OCI-LY3 (cell line): ENCODE data around the gene EPS15.

Experiments
- H2AFZ ChIP-seq: fragments of 200-600, 300-600 bp; shearing (Covaris generic); 2 replicates; pipeline ENCODE4 v1.6.0; 2014; ENCODE audit warnings: antibody characterized with exemption, low read depth, low read length
- H3K27ac ChIP-seq: fragments of 200-600, 300-600 bp; sonication (generic); 2 replicates; pipeline ENCODE4 v1.5.1; 2014; ENCODE audit warnings: mild to moderate bottlenecking, low read length, moderate library complexity, mixed read lengths
- H3K27me3 ChIP-seq: fragments of 200-600, 300-600 bp; sonication (generic); 2 replicates; pipeline ENCODE4 v1.6.1; 2014; ENCODE audit warnings: low read depth, low read length, mixed read lengths
- H3K36me3 ChIP-seq: fragments of 200-600, 300-600 bp; sonication (generic); replicated peaks from 2 replicates; pipeline ENCODE3; 2014; ENCODE audit warnings: low read depth, low read length, mixed read lengths
- H3K4me1 ChIP-seq: fragments of 300-600, 200-600 bp; sonication (generic); 2 replicates; pipeline ENCODE4 v1.6.1; 2014; ENCODE audit warnings: low read length, mixed read lengths
- H3K4me2 ChIP-seq: fragments of 200-600, 300-600 bp; sonication (generic); 2 replicates; pipeline ENCODE4 v1.6.1; 2014; ENCODE audit warnings: low read length, mixed read lengths
- H3K4me3 ChIP-seq: fragments of 300-600, 200-600 bp; sonication (generic); 2 replicates; pipeline ENCODE4 v1.5.1; 2014; ENCODE audit warnings: antibody characterized with exemption, mild to moderate bottlenecking, low read length, moderate library complexity
- H3K79me2 ChIP-seq: fragments of 300-600, 200-600 bp; shearing (Covaris generic); 2 replicates; pipeline ENCODE4 v1.6.1; 2014; ENCODE audit warnings: mild to moderate bottlenecking, low read length, mixed read lengths
- H3K9ac ChIP-seq: fragments of 300-600, 200-600 bp; shearing (Covaris generic); 2 replicates; pipeline ENCODE4 v1.6.0; 2014; ENCODE audit warnings: mild to moderate bottlenecking, low read length, moderate library complexity
- H3K9me3 ChIP-seq: fragments of 200-600, 300-600 bp; shearing (Covaris generic); 2 replicates; pipeline ENCODE4 v1.6.1; 2014; ENCODE audit warnings: low read length, mixed read lengths; ENCODE audit not compliant: insufficient read depth
- H4K20me1 ChIP-seq: fragments of 200-600, 300-600 bp; sonication (generic); 2 replicates; pipeline ENCODE4 v1.6.1; 2016; ENCODE audit warnings: low read length, mixed read lengths; ENCODE audit not compliant: insufficient read depth
- CTCF ChIP-seq: fragments of 200-600, 300-600 bp; sonication (generic); IDR thresholded peaks from 2 replicates; pipeline ENCODE4 v1.5.1; 2014; ENCODE audit warnings: antibody characterized with exemption, low read length, low read depth
- EZH2phosphoT487 ChIP-seq: fragments of 200-600 bp; shearing (Covaris generic); IDR thresholded peaks from 2 replicates; pipeline ENCODE4 v1.6.1; 2018; ENCODE audit warnings: antibody characterized with exemption, mixed run types, low read depth

EPS15 gene

DNA sequence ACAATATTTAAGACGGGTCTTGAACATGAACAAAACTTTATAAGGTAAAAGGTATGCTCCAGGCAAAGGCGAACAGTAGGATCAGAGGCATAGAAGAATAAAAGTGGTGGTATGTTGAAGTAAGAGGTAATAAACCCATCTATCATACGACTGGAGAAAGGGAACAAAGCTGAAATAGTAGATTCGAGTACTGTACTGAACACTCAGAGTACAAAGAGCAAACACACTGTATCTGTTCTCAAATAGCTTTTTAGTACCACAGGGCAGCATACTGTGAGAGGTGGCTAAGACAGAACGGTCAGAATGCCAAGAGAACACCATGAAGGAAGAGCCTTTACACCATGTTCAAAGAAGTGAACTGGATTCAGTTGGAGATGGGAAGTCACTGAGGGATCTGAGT, 83.2 kb downstream of the EPS15 start:
- Histone ChIP-seq H3K4me3 (no peak overlapping the region), H3K27me3 (no peaks in the 10 kb centered on the region), H3K4me1 (peaks cover 8% of the 10 kb centered on the region), H3K27ac (no peak overlapping the region), H3K36me3 (peaks cover 20% of the 10 kb centered on the region), H3K4me2 (no peak overlapping the region), H3K9me3 (no peaks in the 10 kb centered on the region), H4K20me1 (no peaks in the 10 kb centered on the region), H3K9ac (no peak overlapping the region), H3K79me2 (no peaks in the 10 kb centered on the region), H2AFZ (no peak overlapping the region)
- TF ChIP-seq EZH2phosphoT487: no peak
- TF ChIP-seq CTCF: no peak

GRCh38 chr1:51433972-51434510, 85.0 kb downstream of the EPS15 start:
- H3K27ac ChIP-seq: no peak overlapping the region

DNA sequence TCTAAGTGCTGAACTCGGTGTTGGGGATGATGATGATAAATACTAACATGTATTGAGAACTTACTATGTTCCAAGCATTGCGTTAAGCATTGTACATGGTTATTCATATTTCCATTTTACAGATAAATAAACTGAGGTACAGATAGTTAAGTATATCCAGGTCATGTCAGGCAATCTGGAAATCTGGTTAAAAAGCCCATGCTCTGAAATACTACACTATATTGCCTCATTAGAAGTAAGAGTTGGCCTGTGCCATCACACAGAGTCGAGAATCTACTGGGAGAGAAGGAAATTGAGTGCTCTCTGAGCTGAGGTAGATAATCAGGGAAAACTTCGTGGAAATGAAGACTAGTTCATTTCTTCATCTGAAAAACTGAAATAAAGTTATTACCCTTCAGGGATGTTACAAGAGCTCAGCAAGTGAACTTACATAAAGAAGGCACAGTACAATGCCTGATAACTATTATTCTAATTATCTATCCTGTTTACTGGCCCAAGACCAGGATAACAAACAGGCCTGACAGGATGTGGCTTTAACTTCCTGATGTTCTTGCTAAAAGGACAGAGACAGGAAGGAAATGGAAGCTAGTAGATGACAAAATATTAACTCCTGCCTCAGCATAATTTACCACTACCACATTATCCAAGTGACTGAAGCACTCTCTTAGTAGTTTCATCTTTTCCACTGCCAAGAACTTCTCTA, 85.6 kb downstream of the EPS15 start:
- no peaks in the 10 kb centered on the region for H3K27me3 ChIP-seq
- H3K4me1 ChIP-seq: no peaks in the 10 kb centered on the region
- no peaks in the 10 kb centered on the region for H4K20me1 ChIP-seq
- H3K79me2 ChIP-seq: no peaks in the 10 kb centered on the region
- H3K36me3 ChIP-seq: peaks cover 10% of the 10 kb centered on the region
- H3K4me3 ChIP-seq: no peak overlapping the region
- H3K4me2 ChIP-seq: no peak overlapping the region
- no peak overlapping the region for H3K27ac ChIP-seq
- no peaks in the 10 kb centered on the region for H3K9me3 ChIP-seq
- H2AFZ ChIP-seq: no peak overlapping the region
- no peak overlapping the region for H3K9ac ChIP-seq
- TF ChIP-seq CTCF (no peak), EZH2phosphoT487 (no peak)

More at GRCh38 chr1:51433972-51434510, 85.0 kb downstream of the EPS15 start:
- H3K9me3 ChIP-seq: no peaks in the 10 kb centered on the region
- H3K4me1 ChIP-seq: peaks cover 2% of the 10 kb centered on the region
- H3K36me3 ChIP-seq: peaks cover 16% of the 10 kb centered on the region
- TF ChIP-seq EZH2phosphoT487 (no peak), CTCF (no peak)
- H3K4me3 ChIP-seq: no peak overlapping the region
- H3K9ac ChIP-seq: no peak overlapping the region
- H4K20me1 ChIP-seq: no peaks in the 10 kb centered on the region
- no peaks in the 10 kb centered on the region for H3K79me2 ChIP-seq
- no peak overlapping the region for H2AFZ ChIP-seq
- H3K4me2 ChIP-seq: no peak overlapping the region
- H3K27me3 ChIP-seq: no peaks in the 10 kb centered on the region

- Histone ChIP-seq H3K9me3 (no peaks in the 10 kb centered on the region), H3K9ac (no peak overlapping the region), H2AFZ (no peak overlapping the region), H3K79me2 (no peaks in the 10 kb centered on the region), H3K4me1 (no peaks in the 10 kb centered on the region), H3K27me3 (no peaks in the 10 kb centered on the region), H3K36me3 (peaks cover 18% of the 10 kb centered on the region), H3K4me3 (no peak overlapping the region), H3K27ac (no peak overlapping the region), H4K20me1 (no peaks in the 10 kb centered on the region), H3K4me2 (no peak overlapping the region)
- TF ChIP-seq CTCF (no peak), EZH2phosphoT487 (no peak)
These were observed 86.9 kb downstream of the EPS15 start for GRCh38 chr1:51432146-51432545.
